Activated naive CD8-positive, alpha-beta T cell treated with anti-CD3 and anti-CD28 coated beads for 36 hours (primary cell): ENCODE results near the gene TFF2. TPM values are rescaled to one million over a fixed set of nuclear protein-coding genes. Genes with fewer than 3 reads are reported as not detected.

Experiments used
- total RNA-seq, 2 experiments: library from RNA; stranded (reverse); gene quantifications; one replicate each; pipeline ENCODE4 v1.2.3, GENCODE V29; 2021

The TFF2 gene
- total RNA-seq, 2 experiments from 2014 or later = not detected

Other genes with a start within 250 kb of the TFF2 start
- gene ABCG1, start 131.9 kb downstream of the TFF2 start, total RNA-seq = 10 to 100 TPM in 1 of 2 experiments, 1 to 10 TPM in 1; 9.8 to 11.1 TPM
- gene TFF3, start 35.6 kb downstream of the TFF2 start, total RNA-seq = not detected
- gene TFF1, start 15.5 kb upstream of the TFF2 start, total RNA-seq = not detected
- 10 to 100 TPM; 49.1 to 50.7 TPM for gene TMPRSS3, start 45.1 kb upstream of the TFF2 start, total RNA-seq
- 10 to 100 TPM; 38.9 to 41.1 TPM for gene UBASH3A, start 52.9 kb upstream of the TFF2 start, total RNA-seq
- under 1 TPM in 1 of 2 experiments, not detected in 1; 0.32 TPM for gene RSPH1, start 145.2 kb upstream of the TFF2 start, total RNA-seq
- gene SLC37A1, start 162.9 kb upstream of the TFF2 start, total RNA-seq = 10 to 100 TPM; 15.7 to 17.5 TPM